Stimulated activated CD4-positive, alpha-beta T cell treated with anti-CD3 and anti-CD28 coated beads, Interleukin-1b, Interleukin-23, amount 100 ng/mL, for 24 hours (primary cell): ENCODE measurements around the gene STAT6.

Source experiments
- DNase-seq, 4 experiments: peaks; one replicate each; pipeline ENCODE4 v3.0.0-alpha.2; 2020; ENCODE audit warnings: low read depth in 4 of 4, low spot score in 1 of 4

The STAT6 gene

GRCh38 chr12:57146961-57147944, 36.1 kb upstream of the STAT6 start, which contains the start of gene LRP1-AS:
LRP1-AS (minus strand) TSS chr12:57147619.
- no peak for DNase-seq

- DNase-seq = no peak
Observed at GRCh38 chr12:57146092-57146491, 34.9 kb upstream of the STAT6 start.

GRCh38 chr12:57145460-57146059, 34.4 kb upstream of the STAT6 start:
- DNase-seq = no peak

- no peak for DNase-seq
Observed at GRCh38 chr12:57143454-57143853, 32.3 kb upstream of the STAT6 start.

GRCh38 chr12:57142727-57143126, 31.6 kb upstream of the STAT6 start:
- DNase-seq = no peak

GRCh38 chr12:57142121-57142520, 31.0 kb upstream of the STAT6 start:
- DNase-seq = no peak

- no peak for DNase-seq
Observed at GRCh38 chr12:57141249-57141648, 30.1 kb upstream of the STAT6 start.

GRCh38 chr12:57139796-57140649, 28.9 kb upstream of the STAT6 start:
- DNase-seq = no peak

GRCh38 chr12:57138526-57139272, 27.5 kb upstream of the STAT6 start:
- DNase-seq = no peak

- DNase-seq = no peak
Observed at GRCh38 chr12:57135527-57136326, 24.6 kb upstream of the STAT6 start.

- DNase-seq = no peak
Observed at GRCh38 chr12:57134949-57135348, 23.8 kb upstream of the STAT6 start.

- DNase-seq = no peak
Observed at GRCh38 chr12:57133916-57134315, 22.8 kb upstream of the STAT6 start.

- DNase-seq = no peak
Observed at GRCh38 chr12:57133013-57133569, 21.9 kb upstream of the STAT6 start.

- DNase-seq = no peak
Observed at GRCh38 chr12:57131896-57132744, 21.0 kb upstream of the STAT6 start.

GRCh38 chr12:57130941-57131340, 19.8 kb upstream of the STAT6 start:
- DNase-seq = no peak

- DNase-seq = no peak
Observed at GRCh38 chr12:57129889-57130288, 18.7 kb upstream of the STAT6 start.

GRCh38 chr12:57129321-57129842, 18.2 kb upstream of the STAT6 start:
- DNase-seq = no peak

GRCh38 chr12:57128519-57129247, 17.5 kb upstream of the STAT6 start:
- no peak for DNase-seq
